ENCODE measurements around the gene SRGAP1. TPM values are rescaled to one million over a fixed set of nuclear protein-coding genes. Genes with fewer than 3 reads are reported as not detected.
"Not testable (repeated sequence)": the region's sequence is repeated elsewhere in the genome, so short reads cannot be mapped to it uniquely, and the experiment has no call there.

SRGAP1 gene
- total RNA-seq, 1 donor from 2014 or later, result 49.3 TPM

GRCh38 chr12:63875703-63876102 is 31.2 kb downstream of the SRGAP1 start:
- Mint-ChIP-seq H3K27ac (ENCODE audit: unreplicated experiment) (no peak overlapping the region), H3K9me3 (ENCODE audit: unreplicated experiment) (no peaks in the 10 kb centered on the region), H3K36me3 (ENCODE audit: low read depth, unreplicated experiment) (peaks cover 2% of the 10 kb centered on the region), H3K4me3 (ENCODE audit: unreplicated experiment) (no peak overlapping the region), H3K4me1 (ENCODE audit: unreplicated experiment) (peaks cover 3% of the 10 kb centered on the region), H3K27me3 (ENCODE audit: unreplicated experiment) (peaks cover 3% of the 10 kb centered on the region)
- TF ChIP-seq CTCF (IDR thresholded peaks at IDR 0.05; ENCODE audit: unreplicated experiment), result no peak
- DNase-seq (ENCODE audit: low spot score), result no peak

- Mint-ChIP-seq H3K4me1 (ENCODE audit: unreplicated experiment) (peaks cover 3% of the 10 kb centered on the region), H3K9me3 (ENCODE audit: unreplicated experiment) (no peaks in the 10 kb centered on the region), H3K4me3 (ENCODE audit: unreplicated experiment) (no peak overlapping the region), H3K36me3 (ENCODE audit: low read depth, unreplicated experiment) (peaks cover 5% of the 10 kb centered on the region), H3K27me3 (ENCODE audit: unreplicated experiment) (peaks cover 1% of the 10 kb centered on the region), H3K27ac (ENCODE audit: unreplicated experiment) (no peak overlapping the region)
- no peak for TF ChIP-seq CTCF (IDR thresholded peaks at IDR 0.05; ENCODE audit: unreplicated experiment)
- no peak for DNase-seq (ENCODE audit: low spot score)
These were observed 32.5 kb downstream of the SRGAP1 start for GRCh38 chr12:63876980-63877379.

- peaks cover 5% of the 10 kb centered on the region for H3K36me3 Mint-ChIP-seq (ENCODE audit: low read depth, unreplicated experiment)
- no peaks in the 10 kb centered on the region for H3K9me3 Mint-ChIP-seq (ENCODE audit: unreplicated experiment)
- H3K4me3 Mint-ChIP-seq (ENCODE audit: unreplicated experiment), result no peak overlapping the region
- no peak for TF ChIP-seq CTCF (IDR thresholded peaks at IDR 0.05; ENCODE audit: unreplicated experiment)
- H3K27ac Mint-ChIP-seq (ENCODE audit: unreplicated experiment), result no peak overlapping the region
- no peak for DNase-seq (ENCODE audit: low spot score)
- H3K4me1 Mint-ChIP-seq (ENCODE audit: unreplicated experiment), result peaks cover 2% of the 10 kb centered on the region
- peaks cover 1% of the 10 kb centered on the region for H3K27me3 Mint-ChIP-seq (ENCODE audit: unreplicated experiment)
These were observed 33.2 kb downstream of the SRGAP1 start for GRCh38 chr12:63877693-63878092.

- H3K27ac Mint-ChIP-seq (ENCODE audit: unreplicated experiment); H3K36me3 Mint-ChIP-seq (ENCODE audit: low read depth, unreplicated experiment); H3K4me3 Mint-ChIP-seq (ENCODE audit: unreplicated experiment): not testable (repeated sequence)
These were observed 35.7 kb downstream of the SRGAP1 start for GRCh38 chr12:63880235-63880634.

GRCh38 chr12:63880742-63881263 is 36.3 kb downstream of the SRGAP1 start:
- Mint-ChIP-seq H3K4me1 (ENCODE audit: unreplicated experiment) (peaks cover 5% of the 10 kb centered on the region), H3K9me3 (ENCODE audit: unreplicated experiment) (no peaks in the 10 kb centered on the region), H3K36me3 (ENCODE audit: low read depth, unreplicated experiment) (peaks cover 9% of the 10 kb centered on the region), H3K4me3 (ENCODE audit: unreplicated experiment) (no peak overlapping the region), H3K27me3 (ENCODE audit: unreplicated experiment) (peaks cover 1% of the 10 kb centered on the region), H3K27ac (ENCODE audit: unreplicated experiment) (no peak overlapping the region)
- TF ChIP-seq CTCF (IDR thresholded peaks at IDR 0.05; ENCODE audit: unreplicated experiment), result no peak
- DNase-seq (ENCODE audit: low spot score), result no peak

More at GRCh38 chr12:63880235-63880634, 35.7 kb downstream of the SRGAP1 start:
- DNase-seq (ENCODE audit: low spot score); H3K9me3 Mint-ChIP-seq (ENCODE audit: unreplicated experiment); H3K27me3 Mint-ChIP-seq (ENCODE audit: unreplicated experiment); H3K4me1 Mint-ChIP-seq (ENCODE audit: unreplicated experiment): not testable (repeated sequence)

All from endothelial cell (in vitro differentiated cells).